ENCODE measurements around the gene SEBOX.

Gene SEBOX, protein sequence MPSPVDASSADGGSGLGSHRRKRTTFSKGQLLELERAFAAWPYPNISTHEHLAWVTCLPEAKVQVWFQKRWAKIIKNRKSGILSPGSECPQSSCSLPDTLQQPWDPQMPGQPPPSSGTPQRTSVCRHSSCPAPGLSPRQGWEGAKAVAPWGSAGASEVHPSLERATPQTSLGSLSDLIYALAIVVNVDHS

DNA sequence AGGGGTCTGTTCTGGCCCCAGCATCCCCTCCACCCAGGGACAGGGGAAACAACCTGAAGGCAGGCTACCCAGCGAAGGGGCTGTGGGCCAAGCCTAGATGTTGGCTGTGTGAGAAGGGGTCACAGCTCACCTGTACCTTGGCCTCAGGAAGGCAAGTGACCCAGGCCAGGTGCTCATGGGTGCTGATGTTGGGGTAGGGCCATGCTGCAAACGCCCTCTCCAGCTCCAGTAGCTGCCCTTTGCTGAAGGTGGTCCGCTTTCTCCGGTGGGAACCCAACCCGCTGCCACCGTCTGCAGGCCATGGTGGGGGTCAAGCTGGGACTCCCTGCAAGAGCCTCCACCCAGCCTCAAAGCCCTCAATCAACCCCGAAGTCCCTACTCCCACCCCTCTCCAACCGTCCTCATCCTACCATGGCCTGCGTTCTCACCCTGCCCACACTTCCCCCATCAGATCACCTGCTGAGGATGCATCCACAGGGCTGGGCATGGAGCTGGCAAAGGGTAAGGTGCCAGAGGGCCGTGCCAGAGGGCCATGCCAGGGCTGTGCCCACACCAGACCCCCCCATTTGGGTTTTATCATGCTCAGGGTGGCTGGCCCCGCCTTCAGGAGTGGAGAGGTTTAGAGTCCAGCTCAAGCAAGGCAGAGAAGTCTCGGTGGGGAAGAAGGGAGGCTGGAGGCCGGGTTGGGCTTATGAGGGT, at the start of gene SEBOX:
SEBOX (minus strand) TSS at position 535 of the 699 bp plus-strand sequence; CDS start at position 487, 48 bp downstream.
- DNase-seq = no peak
- intact Hi-C loops (cut with DNase I) = no loop called here

DNA sequence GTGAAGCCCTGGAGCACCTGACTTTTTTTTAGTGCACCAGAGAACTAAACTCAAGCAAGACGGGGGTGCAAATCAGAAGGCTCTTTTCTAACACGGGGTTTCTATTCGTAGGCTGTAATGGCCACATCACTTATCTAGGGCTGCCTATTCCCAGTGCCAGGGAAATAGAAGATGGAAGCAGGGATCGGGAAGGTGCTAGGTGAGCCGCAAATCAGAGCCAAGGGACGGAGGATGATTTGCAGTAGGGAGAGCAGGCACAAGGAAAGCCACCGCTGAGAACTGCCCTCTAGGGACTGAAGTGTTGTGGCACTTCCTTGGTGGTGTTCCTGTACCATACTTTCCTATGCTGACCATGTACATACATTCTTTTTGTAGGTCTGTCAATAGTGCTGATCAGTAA, 48.8 kb upstream of the SEBOX start:
- intact Hi-C loops (cut with DNase I) = no loop called here
- no peak for DNase-seq

DNA sequence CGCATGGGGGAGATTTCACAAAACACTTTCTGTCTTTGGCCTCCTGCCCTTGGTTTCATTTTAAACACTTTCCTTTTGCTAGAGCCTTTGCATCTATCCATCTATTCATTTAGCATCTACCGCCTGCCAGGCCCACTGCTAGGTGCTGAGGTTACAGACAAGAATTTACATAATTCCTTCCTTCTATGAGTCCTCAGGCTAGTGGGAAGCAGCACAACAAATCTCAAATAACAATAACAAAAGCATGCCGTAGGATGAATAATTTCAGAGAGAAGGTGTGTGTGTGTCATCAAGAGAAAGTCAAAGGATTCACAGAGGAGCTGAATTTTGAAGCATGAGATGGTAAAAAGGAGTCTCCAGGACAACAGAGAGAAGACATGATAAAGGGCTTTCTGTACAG, 47.1 kb upstream of the SEBOX start:
- intact Hi-C loops (cut with DNase I) = no loop called here

DNA sequence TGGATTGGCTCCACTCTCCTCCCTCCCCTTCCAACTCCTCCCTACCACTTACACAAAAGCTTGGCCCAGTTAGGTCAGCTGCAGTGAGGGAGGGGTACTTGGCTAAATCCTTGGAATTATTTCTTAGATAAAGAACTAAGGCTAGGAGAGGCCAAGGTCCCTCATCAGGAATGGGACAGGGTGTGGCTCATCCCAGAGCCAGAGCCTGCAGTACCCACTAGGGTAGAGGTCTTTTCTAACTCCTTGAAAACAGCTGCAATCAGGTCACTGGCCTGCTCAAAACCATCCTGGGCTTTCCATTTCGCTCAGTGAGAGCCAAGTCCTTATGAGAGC, 42.9 kb upstream of the SEBOX start:
- DNase-seq = no peak
- intact Hi-C loops (cut with DNase I) = no loop called here

More for the DNA sequence above, 47.1 kb upstream of the SEBOX start:
- DNase-seq = no peak

DNA sequence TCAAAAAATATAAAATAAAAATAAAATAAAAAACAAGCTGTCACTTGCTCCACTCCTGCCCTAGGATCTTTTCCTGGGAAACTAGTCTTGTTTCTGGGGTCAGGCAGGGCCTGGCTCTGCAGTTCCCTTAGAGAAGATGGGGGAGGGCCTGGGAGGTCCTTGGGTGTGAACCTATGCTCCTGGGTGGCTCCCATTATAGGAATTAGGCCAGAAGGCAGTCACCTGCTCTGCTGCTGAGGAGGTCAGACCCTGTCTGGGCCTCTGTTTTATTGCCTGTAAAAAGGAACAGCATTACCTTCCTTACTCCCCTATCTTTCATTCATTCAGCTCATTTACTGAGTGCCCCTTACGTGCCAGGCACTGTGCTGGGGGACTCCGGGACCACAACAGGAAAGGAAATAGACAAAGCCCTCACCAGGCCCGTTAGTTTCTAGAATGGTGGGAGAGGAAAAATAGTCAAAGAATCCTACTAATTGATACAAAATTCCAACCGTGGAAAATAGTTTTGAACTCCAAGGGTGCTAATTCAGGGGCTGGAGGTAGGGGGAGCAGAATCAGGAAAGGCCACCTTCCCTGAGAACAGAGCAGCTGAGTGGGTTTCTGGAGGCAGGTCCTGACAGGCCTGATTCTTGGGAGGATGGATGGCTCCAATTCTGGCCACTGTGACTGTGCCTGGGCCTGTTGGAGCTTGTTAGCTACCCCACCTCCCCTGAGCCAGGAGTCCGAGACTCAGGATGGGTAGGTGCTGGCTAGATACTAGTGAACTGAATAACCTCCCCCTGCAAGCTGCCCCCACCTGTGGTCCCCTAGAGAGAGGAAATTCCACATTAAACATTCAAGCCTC, 42.4 kb upstream of the SEBOX start:
- intact Hi-C loops (cut with DNase I) = no loop called here
- DNase-seq = no peak

DNA sequence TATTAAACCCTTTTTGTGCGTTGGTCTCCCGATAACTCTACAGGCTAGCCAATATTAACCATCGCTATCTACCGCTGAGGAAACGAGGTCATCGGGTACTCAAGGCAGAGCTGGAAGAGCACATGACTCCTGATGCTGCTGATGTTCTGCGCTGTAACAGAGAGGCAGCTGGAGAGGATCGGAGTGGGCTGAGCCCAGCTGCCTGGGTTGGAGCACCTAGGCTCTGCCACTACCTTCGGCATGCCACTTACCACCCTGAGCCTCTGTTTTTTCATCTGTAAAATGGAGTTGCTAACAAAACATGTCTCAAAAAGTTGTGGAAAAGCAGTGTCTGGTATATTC, 41.4 kb upstream of the SEBOX start:
- intact Hi-C loops (cut with DNase I) = no loop called here
- DNase-seq = peak in 32 of 42 donors; percentile 14 to 81 (median 52)

DNA sequence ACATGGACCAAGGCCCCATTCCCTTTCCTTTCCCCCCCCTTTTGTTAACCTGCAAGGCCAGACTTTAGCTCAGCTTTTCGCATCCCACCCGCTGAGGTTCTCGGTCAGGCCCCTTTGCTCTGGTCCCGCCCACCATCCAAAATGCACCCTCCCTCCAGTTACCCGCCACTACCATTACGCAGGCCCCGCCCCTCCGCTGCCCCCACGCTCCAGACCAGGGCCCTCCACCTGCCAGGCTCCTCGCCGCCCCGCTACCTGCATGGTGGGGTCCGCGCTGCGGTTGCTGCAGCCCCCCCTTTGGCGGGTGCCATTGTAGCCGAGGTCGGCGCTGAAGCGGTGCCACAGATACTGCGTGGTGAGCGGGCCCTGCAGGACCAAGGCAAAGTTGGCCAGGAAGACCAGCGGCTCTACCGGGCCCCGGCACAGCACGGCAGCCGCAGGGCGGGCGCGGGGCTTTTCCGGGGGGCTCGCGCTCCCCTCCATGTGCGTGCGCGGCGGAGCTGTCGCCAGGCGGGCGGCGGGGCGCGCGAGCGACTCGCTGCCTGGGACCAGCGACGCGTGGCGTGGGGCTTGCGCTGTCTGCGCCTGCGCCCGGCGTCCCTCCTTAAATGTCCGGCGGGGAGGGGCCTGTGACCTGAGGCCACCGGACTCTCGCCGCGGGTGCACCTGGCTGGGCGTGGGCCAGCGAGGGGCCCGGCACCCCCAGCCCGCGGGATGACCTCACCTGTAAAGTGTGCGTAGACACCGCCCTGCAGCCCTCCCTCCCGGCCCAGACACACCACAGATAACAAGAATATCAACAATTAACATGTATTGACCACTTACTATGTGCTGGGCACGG, 40.9 kb upstream of the SEBOX start, which contains the start of gene SLC46A1:
SLC46A1 (minus strand) TSS at position 581 of the 841 bp plus-strand sequence; CDS start at position 483, 98 bp downstream.
- DNase-seq = peak; percentile 40 to 84 (median 71)
- intact Hi-C loops (cut with DNase I) = no loop called here

DNA sequence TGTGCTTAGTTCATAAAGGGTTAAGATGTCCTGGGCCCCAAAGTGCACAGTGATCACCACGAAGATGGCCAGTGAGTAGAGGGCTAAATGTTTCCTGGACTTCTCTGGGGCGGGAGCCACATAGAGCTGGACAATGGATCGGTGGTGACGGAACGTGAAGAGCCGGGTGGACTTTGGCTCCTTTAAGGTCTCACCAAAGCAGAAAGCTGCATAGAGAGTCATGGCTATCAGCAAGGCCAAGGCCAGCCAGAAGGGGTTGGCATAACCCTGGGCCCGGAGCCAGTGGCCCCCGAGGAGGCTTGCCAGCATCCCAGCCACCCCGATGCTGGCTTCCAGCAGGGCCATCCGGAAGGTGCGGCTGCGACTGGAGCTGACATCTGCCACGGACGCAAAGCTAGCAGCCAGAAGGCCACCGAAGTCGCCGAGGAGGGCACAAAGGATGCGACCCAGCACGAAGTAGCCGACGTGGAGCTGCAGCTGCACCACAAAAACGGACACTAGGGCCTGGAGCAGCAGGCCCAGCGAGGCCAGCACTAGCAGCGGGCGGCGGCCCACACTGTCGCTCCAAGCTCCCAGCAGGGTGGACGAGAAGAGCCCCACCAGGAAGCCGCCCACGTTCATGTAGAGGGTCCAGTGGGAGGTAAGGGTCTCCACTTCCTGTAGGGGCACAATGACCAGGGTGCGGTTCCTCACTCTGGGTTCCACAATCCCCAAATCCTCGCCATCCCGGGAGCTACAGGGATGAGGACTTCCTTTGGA, 40.0 kb upstream of the SEBOX start:
- DNase-seq = peak in 17 of 42 donors; percentile 11 to 63 (median 41)
- intact Hi-C loops (cut with DNase I) = no loop called here

DNA sequence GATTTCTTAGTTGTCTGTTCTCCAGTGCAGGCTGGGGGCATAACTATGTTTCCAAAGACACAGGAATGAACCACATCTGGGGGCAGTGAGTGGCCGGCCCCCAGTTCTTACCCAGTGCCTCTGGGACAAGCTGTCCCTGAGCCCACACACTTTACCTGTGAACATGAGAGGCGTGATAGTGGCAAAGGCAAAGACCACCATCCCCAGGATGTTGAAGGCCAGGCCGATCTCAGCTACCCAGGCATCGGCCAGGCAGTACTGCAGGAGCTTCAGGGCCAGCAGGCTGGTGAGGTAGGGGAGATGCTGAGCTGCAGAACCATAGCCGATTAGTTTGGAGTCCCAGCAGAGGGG, 39.4 kb upstream of the SEBOX start:
- no peak for DNase-seq
- intact Hi-C loops (cut with DNase I) = no loop called here

DNA sequence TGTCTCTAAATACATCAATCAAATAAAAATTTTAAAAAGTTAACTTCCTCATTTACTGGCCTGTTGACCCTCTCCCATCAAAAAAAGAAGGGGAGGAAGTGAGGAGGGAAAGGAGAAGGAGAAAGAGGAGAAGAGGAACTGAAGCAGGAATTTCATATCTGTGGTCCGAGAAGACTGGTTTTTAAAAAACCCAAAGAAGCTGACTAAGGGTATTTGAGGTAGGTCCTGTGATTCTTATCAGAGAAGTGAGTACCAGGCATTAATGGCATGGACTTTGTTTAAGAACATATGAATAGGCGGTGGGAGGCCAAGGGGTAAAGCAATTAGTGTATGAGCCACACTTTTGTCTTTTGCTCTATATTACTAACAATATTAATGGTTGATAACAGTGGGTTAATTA, 39.0 kb upstream of the SEBOX start:
- intact Hi-C loops (cut with DNase I) = no loop called here
- no peak for DNase-seq

DNA sequence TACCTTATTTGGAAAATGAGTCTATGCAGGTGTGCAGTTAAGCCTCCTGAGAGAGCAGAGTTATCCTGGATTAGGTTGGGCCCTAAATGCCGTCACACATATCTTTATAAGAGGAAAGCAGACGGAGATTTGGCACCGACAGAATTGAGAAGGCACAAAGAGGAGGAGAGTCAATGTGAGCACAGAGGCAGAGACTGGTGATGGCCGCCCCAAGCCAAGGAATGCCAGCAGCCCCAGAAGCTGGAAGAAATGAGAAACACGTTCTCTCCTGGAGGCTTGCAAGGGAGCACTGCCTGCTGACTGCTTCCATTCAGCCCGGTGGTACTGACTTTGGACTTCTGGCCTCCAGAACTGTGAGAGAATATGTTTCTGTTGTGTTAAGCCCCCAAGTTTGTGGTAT, 37.8 kb upstream of the SEBOX start:
- peak in 1 of 42 donors; percentile 20 for DNase-seq
- intact Hi-C loops (cut with DNase I) = no loop called here

DNA sequence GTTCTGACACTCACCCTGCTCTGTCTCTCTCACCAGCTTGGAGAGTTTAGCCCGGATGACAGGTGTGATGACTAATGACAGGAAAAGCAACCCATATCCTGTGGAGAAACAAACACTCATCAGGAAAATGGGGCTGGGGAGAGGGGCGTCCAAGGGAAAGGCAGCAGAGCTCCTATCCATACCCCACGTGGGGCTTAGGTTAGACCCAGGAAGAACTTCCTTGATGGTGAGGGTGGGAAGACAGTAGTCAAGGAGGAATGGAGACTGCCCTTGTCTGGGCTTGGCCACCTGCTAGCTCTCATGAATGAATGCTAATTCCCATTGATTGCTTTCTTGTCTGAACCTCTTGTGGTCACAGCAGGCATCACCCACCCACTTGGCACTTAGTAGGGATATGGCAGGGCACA, 37.2 kb upstream of the SEBOX start:
- no peak for DNase-seq
- intact Hi-C loops (cut with DNase I) = no loop called here

DNA sequence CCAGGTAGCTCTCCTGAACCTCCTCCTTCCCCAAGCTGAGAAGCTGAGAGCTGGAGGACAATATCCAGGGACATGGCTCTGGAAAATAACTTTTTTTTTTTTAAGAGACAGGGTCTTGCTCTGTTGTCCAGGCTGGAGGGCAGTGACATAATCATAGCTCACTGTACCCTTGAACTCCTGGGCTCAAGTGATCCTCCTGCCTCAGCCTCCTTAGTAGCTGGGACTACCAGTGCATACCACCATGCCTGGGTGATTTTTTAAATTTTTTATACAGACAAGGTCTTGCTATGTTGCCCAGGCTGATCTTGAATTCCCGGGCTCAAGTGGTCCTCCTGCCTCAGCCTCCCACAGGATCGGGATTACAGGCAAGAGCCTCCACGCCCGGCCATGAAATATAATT, 34.8 kb upstream of the SEBOX start:
- intact Hi-C loops (cut with DNase I) = no loop called here
- no peak for DNase-seq

DNA sequence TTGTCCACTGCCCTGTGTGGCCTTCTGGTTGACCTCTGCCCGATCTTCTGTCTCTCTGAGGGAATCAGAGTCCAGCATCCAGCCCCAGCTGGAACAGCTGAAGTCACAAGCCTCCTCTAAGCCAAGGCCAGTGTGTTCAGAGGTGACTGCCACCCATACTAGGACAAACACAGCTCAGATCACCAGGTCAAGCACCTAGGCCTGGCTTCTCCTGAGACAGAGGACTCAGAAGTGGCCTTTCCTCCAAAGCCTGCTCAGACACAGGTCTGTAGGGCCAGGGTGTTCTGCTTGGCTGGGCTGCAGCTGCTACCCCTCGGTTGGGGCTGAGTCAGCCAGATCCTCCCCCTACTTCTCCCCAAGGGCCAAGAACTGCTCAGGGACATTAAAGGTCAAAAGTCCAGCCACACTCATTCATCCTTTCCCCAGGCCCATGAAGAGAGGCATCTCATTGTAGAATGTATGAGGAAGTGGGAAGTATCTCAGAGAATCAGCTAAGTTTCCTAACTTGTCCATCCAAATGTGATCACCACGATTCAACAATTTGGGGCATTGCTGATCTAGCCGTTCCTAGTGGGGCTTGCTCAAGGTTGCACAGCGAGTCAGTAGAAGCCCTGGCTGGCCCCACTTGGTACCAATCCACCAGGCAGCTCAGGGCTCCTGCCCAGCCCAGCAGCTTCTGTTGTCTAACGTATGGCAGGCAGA, 33.4 kb upstream of the SEBOX start:
- intact Hi-C loops (cut with DNase I) = no loop called here
- no peak for DNase-seq

DNA sequence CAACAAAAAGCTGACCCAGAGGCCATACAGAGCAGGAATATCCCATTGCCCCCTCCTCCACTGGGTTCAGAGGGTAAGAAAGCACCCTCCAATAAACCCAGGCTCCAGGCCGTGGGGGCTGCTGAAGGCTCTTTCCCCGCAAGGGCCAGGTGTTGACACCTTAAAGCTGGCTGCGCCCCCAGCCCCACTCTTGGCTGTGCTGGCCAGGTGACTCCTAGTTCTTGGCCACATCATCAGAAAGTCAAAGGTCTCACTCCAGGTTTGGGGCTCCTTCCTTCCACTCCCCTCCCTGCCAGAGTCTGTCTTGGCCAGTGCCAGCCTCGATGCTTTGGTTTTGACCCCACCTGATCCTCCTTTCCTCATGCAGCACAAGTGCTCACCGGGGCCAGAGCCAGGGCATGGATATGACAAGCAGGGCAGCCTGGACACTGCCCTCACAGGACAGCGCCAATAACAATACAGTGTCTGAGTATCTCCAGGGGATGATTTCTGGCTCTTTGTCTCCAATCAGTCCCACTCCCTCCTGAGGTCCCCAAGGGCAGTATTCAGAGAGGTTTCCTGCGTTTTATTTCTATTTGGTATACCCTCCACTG, 32.8 kb upstream of the SEBOX start:
- intact Hi-C loops (cut with DNase I) = no loop called here
- DNase-seq = no peak

DNA sequence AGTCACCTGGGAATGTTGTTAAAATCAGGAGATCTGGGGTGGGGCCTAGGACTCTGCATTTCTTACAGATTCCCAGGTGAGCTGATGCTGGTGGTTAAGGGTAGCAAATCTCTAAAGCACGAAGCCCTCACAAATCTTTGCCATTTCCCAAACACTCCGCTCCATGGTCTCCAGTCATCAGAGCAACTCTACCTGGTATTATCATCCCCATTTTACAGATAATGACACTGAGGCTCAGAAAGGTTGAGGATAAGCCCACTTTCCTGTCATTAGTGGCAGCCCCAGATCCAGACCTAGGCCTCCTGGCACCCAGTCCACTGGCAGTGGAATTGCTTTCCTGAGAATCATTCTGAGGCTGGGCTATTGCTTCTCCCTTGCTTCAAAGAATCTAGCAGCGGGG, 32.3 kb upstream of the SEBOX start:
- intact Hi-C loops (cut with DNase I) = no loop called here
- DNase-seq = no peak

DNA sequence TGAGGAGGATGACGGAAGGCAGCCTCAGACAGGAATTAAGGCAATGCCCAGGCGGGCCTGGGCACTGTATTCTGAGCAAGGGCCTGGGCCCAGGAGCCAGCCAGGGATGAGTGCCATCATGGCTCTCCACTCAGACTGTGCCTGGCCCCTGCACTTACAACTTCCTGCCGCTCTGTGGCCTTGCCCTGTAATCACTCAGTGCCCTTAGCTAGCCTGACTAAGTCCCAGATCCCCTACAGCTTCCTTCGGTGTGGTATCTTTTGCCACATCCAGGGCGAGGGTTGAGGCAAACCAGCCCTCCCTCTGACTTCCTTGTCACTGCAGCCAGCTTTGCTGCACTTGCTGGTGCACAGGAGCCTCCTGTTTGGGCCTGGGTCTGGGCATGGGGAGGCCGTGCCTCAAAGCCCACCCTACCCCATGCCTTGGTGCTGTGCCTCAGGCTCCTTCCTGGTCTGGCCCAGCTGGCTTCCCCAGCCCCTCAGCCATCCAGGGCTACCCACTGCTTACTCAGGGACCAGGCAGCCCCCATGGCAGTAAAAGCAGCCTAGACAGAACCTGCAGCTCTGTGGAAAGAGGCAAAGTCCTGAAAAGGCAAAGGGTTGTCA, 31.7 kb upstream of the SEBOX start:
- intact Hi-C loops (cut with DNase I) = no loop called here

More for the DNA sequence above, 31.7 kb upstream of the SEBOX start:
- DNase-seq = no peak

Measured in head of caudate nucleus (tissue), 42 donors.